ENCODE results near the gene TMEM121B. TPM values are rescaled to one million over a fixed set of nuclear protein-coding genes. Genes with fewer than 3 reads are reported as not detected.

The TMEM121B gene
- total and polyA plus RNA-seq, 2 experiments from 2014 or later: 2.0 to 7.2 TPM

- Mint-ChIP-seq H3K9me3 (no peaks in the 10 kb centered on the region), H3K36me3 (ENCODE audit: low read depth) (peaks cover 7% of the 10 kb centered on the region; the same call in 2 of the 3 replicates), H3K27me3 (ENCODE audit: insufficient read depth, low read depth, poor library complexity) (peaks cover 3% of the 10 kb centered on the region), H3K4me1 (peaks cover 5% of the 10 kb centered on the region; the same call in 2 of the 3 replicates), H3K27ac (no peak overlapping the region), H3K4me3 (no peak overlapping the region)
- peaks cover 12% of the 10 kb centered on the region for H3K79me2 ChIP-seq (replicated peaks; ENCODE audit: insufficient read depth)
- peak; percentile 76 for DNase-seq (ENCODE audit: low spot score)
- no peak overlapping the region for H3K27ac ChIP-seq (ENCODE audit: low read depth)
- no peaks in the 10 kb centered on the region for H3K36me3 ChIP-seq (ENCODE audit: insufficient read depth)
- no peaks in the 10 kb centered on the region for H3K9me2 ChIP-seq (ENCODE audit: insufficient read depth)
- peak; percentile 90 for ATAC-seq
- TF ChIP-seq ZNF331 (CRISPR knock-in tag; IDR thresholded peaks at IDR 0.05; ENCODE audit: low read depth): no peak
- no peak for TF ChIP-seq ETS1 (IDR thresholded peaks at IDR 0.05)
- TF ChIP-seq CTCF (conservative IDR thresholded peaks at IDR 0.05; ENCODE audit: low read depth in 2 of 2): peak; percentile 61 to 72
- no peak for TF ChIP-seq REST (IDR thresholded peaks at IDR 0.05; ENCODE audit: unreplicated experiment)
- TF ChIP-seq NANOG (IDR thresholded peaks at IDR 0.05; ENCODE audit: borderline replicate concordance): no peak
- H3K27me3 ChIP-seq (ENCODE audit: insufficient read depth): no peaks in the 10 kb centered on the region
- no peak overlapping the region for H3K4me3 ChIP-seq
- no peak overlapping the region for H3K4me2 ChIP-seq
- H3K4me1 ChIP-seq (ENCODE audit: insufficient read depth): peaks cover 7% of the 10 kb centered on the region; the same call in 1 of the 2 replicates
- H4K20me1 ChIP-seq (replicated peaks; ENCODE audit: insufficient read depth): 0 out of 2 replicates have a peak, but pooled peaks cover 5% of the 10 kb centered on the region
- H2AFZ ChIP-seq: no peak overlapping the region
- peaks cover 6% of the 10 kb centered on the region; the same call in 1 of the 2 replicates for H3F3A ChIP-seq (replicated peaks; ENCODE audit: low read depth)
Measured at GRCh38 chr22:17095538-17095937, 25.6 kb downstream of the TMEM121B start.

- ATAC-seq: no peak
- no peaks in the 10 kb centered on the region for H3K36me3 Mint-ChIP-seq (ENCODE audit: low read depth)
- TF ChIP-seq POLR2AphosphoS5 (IDR thresholded peaks at IDR 0.05; ENCODE audit: low read depth) (no peak), NANOG (IDR thresholded peaks at IDR 0.05; ENCODE audit: borderline replicate concordance) (no peak), EZH2 (IDR thresholded peaks at IDR 0.05; ENCODE audit: low read depth, unreplicated experiment) (no peak), CTCF (conservative IDR thresholded peaks at IDR 0.05; ENCODE audit: low read depth in 2 of 2) (no peak), CREB1 (CRISPR knock-in tag; IDR thresholded peaks at IDR 0.05; ENCODE audit: low read depth) (no peak)
Measured at GRCh38 chr22:17093081-17093480, 28.1 kb downstream of the TMEM121B start.

More at GRCh38 chr22:17093081-17093480, 28.1 kb downstream of the TMEM121B start:
- Mint-ChIP-seq H3K27ac (no peak overlapping the region), H3K4me3 (no peak overlapping the region), H3K9me3 (no peaks in the 10 kb centered on the region), H3K27me3 (ENCODE audit: insufficient read depth, low read depth, poor library complexity) (peaks cover 6% of the 10 kb centered on the region), H3K4me1 (peaks cover 9% of the 10 kb centered on the region; the same call in 2 of the 3 replicates)
- Histone ChIP-seq H4K20me1 (replicated peaks; ENCODE audit: insufficient read depth) (peaks cover 5% of the 10 kb centered on the region; the same call in 1 of the 2 replicates), H3K4me1 (ENCODE audit: insufficient read depth) (peaks cover 14% of the 10 kb centered on the region), H3K27me3 (ENCODE audit: insufficient read depth) (no peaks in the 10 kb centered on the region), H2AFZ (no peak overlapping the region), H3K27ac (ENCODE audit: low read depth) (no peak overlapping the region), H3K4me2 (no peak overlapping the region), H3K4me3 (no peak overlapping the region), H3K36me3 (ENCODE audit: insufficient read depth) (no peaks in the 10 kb centered on the region), H3K79me2 (replicated peaks; ENCODE audit: insufficient read depth) (peaks cover 12% of the 10 kb centered on the region), H3F3A (replicated peaks; ENCODE audit: low read depth) (peaks cover 6% of the 10 kb centered on the region; the same call in 1 of the 2 replicates), H3K9me2 (ENCODE audit: insufficient read depth) (no peaks in the 10 kb centered on the region)
- no peak for DNase-seq (ENCODE audit: low spot score)

All from GM23338 (cell line).